ENCODE measurements around the gene MBTPS2.

MBTPS2 gene

DNA sequence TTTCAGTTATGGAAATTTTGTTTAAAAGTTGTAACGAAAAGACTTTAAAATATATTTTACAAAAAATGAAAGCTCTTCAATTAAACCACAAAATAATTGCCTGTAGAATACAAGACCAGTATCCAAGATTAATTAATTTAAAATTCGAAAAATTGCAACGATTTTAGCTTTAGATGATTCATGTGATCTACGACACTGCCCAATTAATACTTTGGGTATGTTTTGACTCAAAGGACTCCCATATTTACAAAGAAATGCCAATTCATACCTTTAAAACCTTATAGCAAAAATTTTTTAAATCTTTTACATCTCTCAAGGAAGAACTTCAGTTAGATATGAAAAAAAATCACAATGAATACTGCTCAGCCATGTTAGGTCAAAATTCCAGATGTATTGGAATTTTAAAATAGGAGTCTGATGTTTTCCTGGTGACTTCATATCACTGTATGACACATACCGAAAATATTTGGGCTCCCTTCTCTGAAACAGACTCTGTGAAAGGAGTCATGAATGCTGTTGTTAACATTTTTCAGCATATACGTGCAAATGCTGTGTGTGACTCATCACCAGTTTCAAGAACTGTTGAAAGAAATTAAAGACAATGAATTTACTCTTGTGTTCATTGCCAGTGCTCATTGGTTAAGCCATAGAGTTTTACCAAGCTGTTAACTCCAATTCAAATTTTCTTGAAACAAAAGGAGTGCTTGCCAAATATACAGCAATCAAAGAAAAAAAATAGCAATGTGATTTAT is 87.3 kb downstream of the MBTPS2 start:
- Histone ChIP-seq H3K4me3 (peak overlapping the region; percentile 28 to 32), H3K27ac (peak overlapping the region in 1 of 2 donors; percentile 52)
- DNase-seq = no peak

DNA sequence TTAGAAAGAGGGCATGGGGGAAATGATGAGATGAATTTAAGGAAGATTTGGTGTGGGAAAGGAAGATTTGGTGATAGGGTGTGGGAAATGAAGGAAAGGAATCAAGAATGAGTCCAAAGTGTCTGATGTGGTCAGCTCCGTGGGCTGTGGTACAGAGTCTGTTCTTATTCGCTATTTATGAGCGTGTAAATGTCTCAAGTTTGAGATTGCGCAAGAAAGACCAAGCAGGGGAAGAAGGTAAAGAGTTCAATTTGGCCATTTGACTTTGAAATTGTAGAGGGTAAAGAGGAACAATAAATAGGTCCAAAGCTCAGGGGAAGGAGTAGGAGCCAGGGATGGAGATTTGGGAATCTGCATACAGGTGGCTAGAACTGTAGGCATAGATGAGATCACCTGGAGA is 89.8 kb downstream of the MBTPS2 start:
- H3K27ac ChIP-seq = no peak overlapping the region
- H3K36me3 ChIP-seq = no peaks in the 10 kb centered on the region
- intact Hi-C loops (cut with DNase I; ENCODE audit: low total_unique reads) = no loop called here
- TF ChIP-seq, protein P1, sequence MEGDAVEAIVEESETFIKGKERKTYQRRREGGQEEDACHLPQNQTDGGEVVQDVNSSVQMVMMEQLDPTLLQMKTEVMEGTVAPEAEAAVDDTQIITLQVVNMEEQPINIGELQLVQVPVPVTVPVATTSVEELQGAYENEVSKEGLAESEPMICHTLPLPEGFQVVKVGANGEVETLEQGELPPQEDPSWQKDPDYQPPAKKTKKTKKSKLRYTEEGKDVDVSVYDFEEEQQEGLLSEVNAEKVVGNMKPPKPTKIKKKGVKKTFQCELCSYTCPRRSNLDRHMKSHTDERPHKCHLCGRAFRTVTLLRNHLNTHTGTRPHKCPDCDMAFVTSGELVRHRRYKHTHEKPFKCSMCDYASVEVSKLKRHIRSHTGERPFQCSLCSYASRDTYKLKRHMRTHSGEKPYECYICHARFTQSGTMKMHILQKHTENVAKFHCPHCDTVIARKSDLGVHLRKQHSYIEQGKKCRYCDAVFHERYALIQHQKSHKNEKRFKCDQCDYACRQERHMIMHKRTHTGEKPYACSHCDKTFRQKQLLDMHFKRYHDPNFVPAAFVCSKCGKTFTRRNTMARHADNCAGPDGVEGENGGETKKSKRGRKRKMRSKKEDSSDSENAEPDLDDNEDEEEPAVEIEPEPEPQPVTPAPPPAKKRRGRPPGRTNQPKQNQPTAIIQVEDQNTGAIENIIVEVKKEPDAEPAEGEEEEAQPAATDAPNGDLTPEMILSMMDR (IDR thresholded peaks at IDR 0.05) = no peak
- H3K4me3 ChIP-seq = no peak overlapping the region
- DNase-seq = no peak
- peaks cover 0 to 12% (median 0%) of the 10 kb centered on the region in 4 donors for H3K4me1 ChIP-seq
- no peaks in the 10 kb centered on the region for H3K27me3 ChIP-seq
- no peaks in the 10 kb centered on the region for H3K9me3 ChIP-seq

More for the DNA sequence above, 87.3 kb downstream of the MBTPS2 start:
- H3K4me1 ChIP-seq = no peaks in the 10 kb centered on the region
- H3K9me3 ChIP-seq = no peaks in the 10 kb centered on the region
- TF ChIP-seq, protein P1 (IDR thresholded peaks at IDR 0.05) = no peak
- no peaks in the 10 kb centered on the region for H3K36me3 ChIP-seq
- intact Hi-C loops (cut with DNase I; ENCODE audit: low total_unique reads) = no loop called here
- H3K27me3 ChIP-seq = no peaks in the 10 kb centered on the region

DNA sequence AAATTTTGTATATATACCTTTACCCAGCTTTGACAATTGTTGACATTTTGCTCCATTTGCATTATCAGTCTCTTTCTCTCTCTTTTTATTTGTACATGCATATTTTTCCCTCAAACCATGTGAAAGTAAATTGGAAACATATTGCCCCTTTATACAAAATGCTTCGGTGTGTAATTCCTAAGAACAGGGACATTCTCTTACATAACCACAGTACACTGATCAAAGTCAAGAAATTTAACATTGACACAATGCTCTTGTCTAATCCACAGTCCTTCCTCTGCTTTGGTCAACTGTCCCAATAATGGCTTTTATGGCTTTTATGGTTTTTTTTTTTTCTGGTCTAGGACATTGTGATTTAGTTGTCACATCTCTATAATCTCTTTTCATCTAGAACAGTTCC is 91.6 kb downstream of the MBTPS2 start:
- DNase-seq = no peak
- H3K36me3 ChIP-seq = no peaks in the 10 kb centered on the region
- H3K4me1 ChIP-seq = peaks cover 0 to 12% (median 0%) of the 10 kb centered on the region in 4 donors
- H3K9me3 ChIP-seq = no peaks in the 10 kb centered on the region
- TF ChIP-seq, protein P1 (IDR thresholded peaks at IDR 0.05) = no peak
- H3K4me3 ChIP-seq = no peak overlapping the region
- intact Hi-C loops (cut with DNase I; ENCODE audit: low total_unique reads) = no loop called here
- no peak overlapping the region for H3K27ac ChIP-seq
- H3K27me3 ChIP-seq = no peaks in the 10 kb centered on the region

DNA sequence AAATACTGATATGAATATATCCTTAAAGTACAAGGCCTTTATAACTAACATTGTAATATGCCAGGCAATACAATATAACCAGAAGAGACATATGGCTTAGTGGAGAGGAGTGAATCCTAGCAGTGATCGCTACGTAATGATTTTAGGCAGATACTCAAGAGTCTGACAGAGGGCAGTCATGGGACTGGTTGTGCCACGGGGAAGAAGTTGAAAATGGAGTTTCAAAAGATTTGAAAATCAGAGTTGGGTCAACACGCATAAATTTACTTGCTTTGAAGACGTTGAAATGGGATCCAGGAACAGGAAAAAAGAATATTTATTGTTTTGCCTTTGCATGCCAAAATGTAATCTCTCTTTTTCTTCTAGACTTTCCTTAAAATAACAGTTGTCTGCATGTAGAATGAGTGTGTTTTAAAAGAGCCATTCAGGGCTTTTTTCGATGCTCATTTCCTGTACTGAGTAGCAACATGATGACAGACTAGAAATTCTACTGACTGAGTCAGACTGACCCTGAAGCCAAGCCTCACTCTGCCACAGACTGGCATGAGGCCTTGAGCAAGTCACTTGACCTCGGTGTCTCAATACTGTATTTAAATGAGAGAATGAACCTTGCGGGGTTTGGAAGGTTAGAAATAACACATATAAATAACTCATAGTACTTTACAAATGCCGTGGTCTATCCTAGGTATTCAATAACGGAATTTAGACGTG is 93.0 kb downstream of the MBTPS2 start:
- Histone ChIP-seq H3K27ac (peak overlapping the region; percentile 74 to 83), H3K9me3 (no peaks in the 10 kb centered on the region), H3K36me3 (no peaks in the 10 kb centered on the region), H3K27me3 (no peaks in the 10 kb centered on the region), H3K4me3 (no peak overlapping the region), H3K4me1 (peaks cover 0 to 12% (median 0%) of the 10 kb centered on the region in 4 donors)
- peak; percentile 72 to 74 for DNase-seq
- TF ChIP-seq, protein P1 (IDR thresholded peaks at IDR 0.05) = no peak
- intact Hi-C loops (cut with DNase I; ENCODE audit: low total_unique reads) = no loop called here

DNA sequence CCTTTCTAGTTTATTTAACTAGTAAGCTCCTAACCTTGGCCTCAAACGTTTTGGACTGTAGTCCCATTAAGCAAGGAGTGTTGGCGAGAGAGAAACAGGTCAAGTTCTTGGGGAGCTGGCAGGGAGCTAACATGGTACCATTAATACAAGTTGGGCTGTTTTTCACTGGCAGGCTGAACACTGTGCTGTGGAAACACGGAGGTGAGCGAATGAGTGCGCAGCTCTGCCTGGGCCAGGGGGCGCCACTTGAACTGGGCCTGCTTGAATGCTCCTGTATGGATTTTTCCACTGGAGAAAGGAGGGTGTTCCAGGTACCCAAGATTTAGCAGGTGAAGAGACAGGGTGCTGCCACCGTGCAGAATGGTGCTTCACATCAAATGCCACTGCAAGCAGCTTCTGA is 93.7 kb downstream of the MBTPS2 start:
- H3K36me3 ChIP-seq = no peaks in the 10 kb centered on the region
- no peaks in the 10 kb centered on the region for H3K9me3 ChIP-seq
- no peak overlapping the region for H3K4me3 ChIP-seq
- DNase-seq = no peak
- no peaks in the 10 kb centered on the region for H3K27me3 ChIP-seq
- intact Hi-C loops (cut with DNase I; ENCODE audit: low total_unique reads) = no loop called here
- TF ChIP-seq, protein P1 (IDR thresholded peaks at IDR 0.05) = no peak
- peak overlapping the region; percentile 74 to 83 for H3K27ac ChIP-seq
- H3K4me1 ChIP-seq = peaks cover 0 to 12% (median 0%) of the 10 kb centered on the region in 4 donors
